Nephron progenitor cell (in vitro differentiated cells): ENCODE data around the gene C22orf23.
A peak's percentile ranks its signal among the peaks of the same experiment; 100 is the strongest.

Experiments
- DNase-seq: peaks from one replicate; pipeline ENCODE4 v3.0.0; 2021
- H3K27ac Mint-ChIP-seq: 2 replicates; pipeline ENCODE4 v1.8.0; 2021; ENCODE audit warnings: mild to moderate bottlenecking, moderate library complexity, mixed read lengths
- H3K27me3 Mint-ChIP-seq: 2 replicates; pipeline ENCODE4 v1.8.0; 2021; ENCODE audit warnings: mild to moderate bottlenecking, low read depth, mixed read lengths; ENCODE audit not compliant: poor library complexity
- H3K36me3 Mint-ChIP-seq: 2 replicates; pipeline ENCODE4 v1.8.0; 2021; ENCODE audit warnings: low read depth, mixed read lengths
- H3K4me1 Mint-ChIP-seq: 2 replicates; pipeline ENCODE4 v1.8.0; 2021; ENCODE audit warnings: mixed read lengths
- H3K4me3 Mint-ChIP-seq: 2 replicates; pipeline ENCODE4 v1.8.0; 2021; ENCODE audit warnings: mild to moderate bottlenecking, moderate library complexity, mixed read lengths
- H3K9me3 Mint-ChIP-seq: 2 replicates; pipeline ENCODE4 v1.8.0; 2021; ENCODE audit warnings: mild to moderate bottlenecking, moderate library complexity, mixed read lengths
- TF ChIP-seq, protein P1 (sequence below): fragments of 200-600 bp; sonication (generic); IDR thresholded peaks from 2 replicates; pipeline ENCODE4 v1.5.0; 2021; ENCODE audit warnings: antibody characterized with exemption

The C22orf23 gene

DNA sequence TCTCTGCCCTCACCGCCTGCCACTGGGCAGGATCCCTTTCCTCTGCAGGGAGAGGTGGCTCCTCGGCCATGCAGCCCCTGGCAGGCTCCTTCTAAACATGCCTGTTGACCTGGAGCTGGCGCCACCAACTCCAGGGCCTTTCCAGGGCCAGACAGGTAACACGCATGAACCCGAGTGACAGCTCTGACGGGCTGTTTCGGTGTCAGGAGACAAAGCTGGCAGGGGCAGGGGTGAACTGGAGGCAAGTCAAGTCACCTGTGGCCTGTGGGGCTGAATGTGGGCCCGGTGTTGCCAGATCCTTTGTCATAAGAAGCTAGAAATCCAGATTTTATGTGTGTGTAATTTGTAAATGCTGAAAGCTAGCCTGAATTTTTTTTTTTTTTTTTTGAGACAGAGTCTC is 11.3 kb downstream of the C22orf23 start:
- TF ChIP-seq, protein P1, sequence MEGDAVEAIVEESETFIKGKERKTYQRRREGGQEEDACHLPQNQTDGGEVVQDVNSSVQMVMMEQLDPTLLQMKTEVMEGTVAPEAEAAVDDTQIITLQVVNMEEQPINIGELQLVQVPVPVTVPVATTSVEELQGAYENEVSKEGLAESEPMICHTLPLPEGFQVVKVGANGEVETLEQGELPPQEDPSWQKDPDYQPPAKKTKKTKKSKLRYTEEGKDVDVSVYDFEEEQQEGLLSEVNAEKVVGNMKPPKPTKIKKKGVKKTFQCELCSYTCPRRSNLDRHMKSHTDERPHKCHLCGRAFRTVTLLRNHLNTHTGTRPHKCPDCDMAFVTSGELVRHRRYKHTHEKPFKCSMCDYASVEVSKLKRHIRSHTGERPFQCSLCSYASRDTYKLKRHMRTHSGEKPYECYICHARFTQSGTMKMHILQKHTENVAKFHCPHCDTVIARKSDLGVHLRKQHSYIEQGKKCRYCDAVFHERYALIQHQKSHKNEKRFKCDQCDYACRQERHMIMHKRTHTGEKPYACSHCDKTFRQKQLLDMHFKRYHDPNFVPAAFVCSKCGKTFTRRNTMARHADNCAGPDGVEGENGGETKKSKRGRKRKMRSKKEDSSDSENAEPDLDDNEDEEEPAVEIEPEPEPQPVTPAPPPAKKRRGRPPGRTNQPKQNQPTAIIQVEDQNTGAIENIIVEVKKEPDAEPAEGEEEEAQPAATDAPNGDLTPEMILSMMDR = no peak
- H3K4me3 Mint-ChIP-seq = no peak overlapping the region

DNA sequence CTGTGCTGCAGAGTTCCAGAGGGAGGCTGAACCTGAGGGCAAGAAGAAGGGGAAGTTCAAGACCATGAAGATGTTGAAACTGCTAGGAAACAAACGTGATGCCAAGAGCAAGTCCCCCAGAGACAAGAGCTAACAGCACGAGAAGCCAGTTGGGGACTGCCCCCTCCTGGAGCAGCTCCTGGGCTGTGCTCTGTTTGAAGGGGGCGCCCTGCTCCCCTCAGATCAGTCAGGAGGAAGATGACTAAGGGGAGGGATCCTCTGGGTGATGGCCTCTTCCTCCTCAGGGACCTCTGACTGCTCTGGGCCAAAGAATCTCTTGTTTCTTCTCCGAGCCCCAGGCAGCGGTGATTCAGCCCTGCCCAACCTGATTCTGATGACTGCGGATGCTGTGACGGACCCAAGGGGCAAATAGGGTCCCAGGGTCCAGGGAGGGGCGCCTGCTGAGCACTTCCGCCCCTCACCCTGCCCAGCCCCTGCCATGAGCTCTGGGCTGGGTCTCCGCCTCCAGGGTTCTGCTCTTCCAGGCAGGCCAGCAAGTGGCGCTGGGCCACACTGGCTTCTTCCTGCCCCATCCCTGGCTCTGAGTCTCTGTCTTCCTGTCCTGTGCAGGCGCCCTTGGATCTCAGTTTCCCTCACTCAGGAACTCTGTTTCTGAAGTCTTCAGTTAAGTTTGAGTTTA is 12.6 kb downstream of the C22orf23 start:
- peaks cover 9% of the 10 kb centered on the region for H3K27me3 Mint-ChIP-seq
- H3K36me3 Mint-ChIP-seq = peaks cover 30% of the 10 kb centered on the region
- H3K27ac Mint-ChIP-seq = peak overlapping the region; percentile 90
- no peaks in the 10 kb centered on the region for H3K9me3 Mint-ChIP-seq
- H3K4me3 Mint-ChIP-seq = no peak overlapping the region
- no peak for DNase-seq
- TF ChIP-seq, protein P1 = no peak
- peaks cover 9% of the 10 kb centered on the region for H3K4me1 Mint-ChIP-seq

More for the DNA sequence above, 11.3 kb downstream of the C22orf23 start:
- H3K4me1 Mint-ChIP-seq = peaks cover 9% of the 10 kb centered on the region
- DNase-seq = no peak
- peaks cover 9% of the 10 kb centered on the region for H3K27me3 Mint-ChIP-seq
- H3K27ac Mint-ChIP-seq = no peak overlapping the region
- peaks cover 25% of the 10 kb centered on the region for H3K36me3 Mint-ChIP-seq
- no peaks in the 10 kb centered on the region for H3K9me3 Mint-ChIP-seq

DNA sequence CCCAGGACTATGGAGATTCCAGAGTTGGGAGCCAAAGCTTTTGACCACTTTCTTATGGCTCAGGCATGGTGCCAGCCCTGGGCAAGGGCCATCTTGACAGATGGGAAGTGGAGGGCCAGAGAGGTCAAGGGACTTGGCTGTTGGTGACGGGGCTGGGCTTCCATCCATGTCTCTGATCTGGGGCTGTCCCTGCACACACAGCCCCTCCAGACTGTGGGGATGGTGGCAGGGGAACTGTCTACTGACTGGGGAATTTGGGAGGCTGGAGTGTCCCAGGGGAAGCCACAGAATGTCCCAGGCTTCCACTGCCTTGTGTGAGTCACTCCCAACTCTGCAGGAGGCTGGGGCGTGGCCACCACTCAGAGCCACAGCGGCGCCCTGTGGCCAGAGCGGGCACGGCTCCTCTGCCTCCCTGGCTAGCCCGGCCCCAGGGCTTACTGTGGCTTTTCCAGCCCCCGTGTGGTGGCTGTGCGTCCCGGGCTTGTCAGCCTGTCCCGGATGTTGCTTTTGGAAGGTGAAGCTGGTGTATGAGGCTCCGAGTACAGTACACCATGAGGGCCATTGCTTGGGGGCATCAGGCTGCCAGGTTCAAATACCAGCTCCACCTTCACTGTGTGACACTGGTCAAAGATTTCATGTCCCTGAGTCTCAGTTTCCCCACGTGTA is 19.6 kb downstream of the C22orf23 start:
- peaks cover 8% of the 10 kb centered on the region for H3K4me1 Mint-ChIP-seq
- H3K27me3 Mint-ChIP-seq = peaks cover 6% of the 10 kb centered on the region
- TF ChIP-seq, protein P1 = peak; percentile 93
- peaks cover 22% of the 10 kb centered on the region for H3K36me3 Mint-ChIP-seq
- H3K9me3 Mint-ChIP-seq = no peaks in the 10 kb centered on the region
- H3K4me3 Mint-ChIP-seq = no peak overlapping the region
- H3K27ac Mint-ChIP-seq = no peak overlapping the region
- DNase-seq = peak; percentile 90

DNA sequence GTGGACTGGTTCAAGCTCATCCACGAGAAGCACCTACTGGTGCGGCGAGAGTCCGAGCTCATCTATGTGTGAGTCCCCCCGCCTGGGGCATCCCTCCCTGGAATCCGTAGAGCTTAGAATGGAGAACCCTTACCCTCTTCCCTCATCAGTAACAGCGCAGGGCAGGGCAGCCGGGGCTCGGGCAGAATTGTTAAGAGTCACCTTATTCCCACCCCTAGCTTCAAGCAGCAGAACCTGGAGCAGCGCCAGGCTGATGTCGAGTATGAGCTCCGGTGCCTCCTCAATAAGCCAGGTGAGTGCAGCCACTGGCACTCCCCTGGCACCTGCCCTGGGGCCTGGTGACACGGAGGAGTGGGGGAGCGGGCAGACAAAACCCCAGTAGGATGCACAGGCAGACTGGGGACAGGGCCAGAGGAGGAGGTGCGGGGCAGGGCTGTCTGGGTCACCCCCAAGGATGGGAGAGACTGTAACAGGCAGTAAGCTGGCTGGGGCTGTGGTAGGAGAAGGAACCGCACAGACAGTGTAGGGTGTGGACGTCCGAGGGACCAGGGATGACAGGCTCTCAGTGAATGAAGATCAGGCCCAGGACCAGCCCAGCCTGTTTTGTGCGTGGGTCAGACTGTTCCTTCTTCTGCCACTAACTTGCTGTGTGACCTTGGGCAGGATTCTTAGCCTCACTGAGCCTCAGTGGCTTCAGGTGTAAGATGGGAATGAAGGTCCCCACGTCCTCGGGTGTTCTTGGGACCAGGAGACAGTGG is 20.4 kb downstream of the C22orf23 start:
- H3K4me3 Mint-ChIP-seq = no peak overlapping the region
- no peaks in the 10 kb centered on the region for H3K9me3 Mint-ChIP-seq
- peaks cover 6% of the 10 kb centered on the region for H3K27me3 Mint-ChIP-seq
- DNase-seq = no peak
- H3K27ac Mint-ChIP-seq = peak overlapping the region; percentile 51
- TF ChIP-seq, protein P1 = no peak
- H3K4me1 Mint-ChIP-seq = peaks cover 8% of the 10 kb centered on the region
- H3K36me3 Mint-ChIP-seq = peaks cover 28% of the 10 kb centered on the region

DNA sequence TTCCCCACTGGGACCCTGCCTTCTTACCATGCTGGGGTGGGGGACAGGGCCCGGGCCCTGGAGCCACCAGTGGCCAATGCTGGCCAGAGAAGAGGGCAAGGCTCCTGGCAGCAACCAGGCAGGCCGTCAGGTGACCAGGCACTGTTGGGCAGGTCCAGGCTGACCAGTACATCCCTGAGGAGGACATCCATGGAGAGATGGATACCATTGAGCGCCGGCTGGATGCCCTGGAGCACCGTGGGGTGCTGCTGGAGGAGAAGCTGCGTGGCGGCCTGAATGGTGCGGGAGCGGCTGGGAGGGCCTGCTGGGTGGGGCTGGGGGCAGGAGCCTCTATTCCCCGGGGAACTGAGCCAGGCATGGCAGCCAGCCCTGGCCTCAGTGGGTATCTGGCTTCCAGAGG is 21.0 kb downstream of the C22orf23 start:
- Mint-ChIP-seq H3K27me3 (no peaks in the 10 kb centered on the region), H3K4me1 (peaks cover 8% of the 10 kb centered on the region), H3K9me3 (no peaks in the 10 kb centered on the region), H3K27ac (no peak overlapping the region), H3K4me3 (no peak overlapping the region), H3K36me3 (peaks cover 22% of the 10 kb centered on the region)
- TF ChIP-seq, protein P1 = no peak
- no peak for DNase-seq
